Measurements from ENCODE around the gene UNK.
A peak's percentile ranks its signal among the peaks of the same experiment; 100 is the strongest.

UNK gene

DNA sequence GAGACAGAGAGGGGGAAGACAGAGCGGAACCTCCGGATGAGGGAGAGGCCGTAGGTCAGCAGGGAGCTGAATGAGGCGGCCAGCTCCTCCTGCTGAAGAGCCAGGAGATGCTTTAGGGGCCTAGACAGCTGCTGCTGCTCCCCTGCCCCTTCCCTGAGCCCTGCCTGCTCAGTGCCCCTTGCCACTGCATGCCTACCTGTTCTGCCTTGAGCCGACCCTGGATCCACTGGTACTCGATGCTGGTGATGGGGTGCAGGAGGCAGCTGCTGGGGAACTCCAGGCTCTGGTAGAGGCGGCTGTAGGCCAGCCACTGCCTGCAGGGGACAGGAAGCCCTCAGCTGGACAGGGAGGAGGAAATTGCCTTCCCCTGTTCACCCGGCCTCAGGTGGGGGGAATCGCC, 52.0 kb downstream of the UNK start:
- DNase-seq (ENCODE audit: low spot score): no peak

DNA sequence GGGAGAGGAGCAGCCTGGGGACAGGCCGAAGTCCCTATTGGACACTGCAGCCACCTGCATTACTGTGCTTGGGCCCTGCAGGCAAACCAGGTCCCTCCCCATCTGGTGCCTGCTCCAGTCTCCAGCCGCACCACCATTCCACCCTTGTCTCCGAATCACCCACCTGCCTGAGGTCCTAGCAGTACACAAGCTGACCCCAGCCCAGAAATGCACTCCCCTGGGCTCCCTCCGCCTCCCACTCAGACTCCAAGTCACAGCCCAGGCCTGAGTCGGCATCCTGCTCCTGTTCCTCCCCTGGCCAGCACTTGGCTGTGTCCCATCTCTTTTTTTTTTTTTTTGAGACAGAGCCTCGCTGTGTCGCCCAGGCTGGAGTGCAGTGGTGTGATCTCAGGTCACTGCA, 53.3 kb downstream of the UNK start:
- DNase-seq (ENCODE audit: low spot score): no peak

GRCh38 chr17:75838410-75838809, 53.8 kb downstream of the UNK start:
- no peak for DNase-seq (ENCODE audit: low spot score)

GRCh38 chr17:75839942-75840798, 55.6 kb downstream of the UNK start:
- DNase-seq (ENCODE audit: low spot score): no peak

DNA sequence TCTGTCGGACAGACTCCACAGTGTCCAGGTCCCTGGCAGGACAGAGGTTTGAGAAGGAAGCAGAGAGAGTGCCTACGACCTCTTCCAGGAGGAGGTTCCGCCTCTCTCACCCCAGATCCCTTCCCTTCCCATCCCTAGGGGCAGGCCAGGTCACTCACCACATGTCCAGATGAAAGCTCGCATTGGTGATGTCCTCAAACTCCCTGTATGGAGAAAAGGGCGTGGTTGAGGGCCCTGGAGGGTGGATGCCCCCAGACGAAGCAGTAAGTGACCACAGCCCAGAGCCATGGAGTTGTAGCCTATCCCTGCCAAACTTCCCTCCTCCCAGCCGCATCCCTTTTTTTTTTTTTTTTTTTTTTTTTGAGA, 56.2 kb downstream of the UNK start:
- DNase-seq (ENCODE audit: low spot score): no peak

DNA sequence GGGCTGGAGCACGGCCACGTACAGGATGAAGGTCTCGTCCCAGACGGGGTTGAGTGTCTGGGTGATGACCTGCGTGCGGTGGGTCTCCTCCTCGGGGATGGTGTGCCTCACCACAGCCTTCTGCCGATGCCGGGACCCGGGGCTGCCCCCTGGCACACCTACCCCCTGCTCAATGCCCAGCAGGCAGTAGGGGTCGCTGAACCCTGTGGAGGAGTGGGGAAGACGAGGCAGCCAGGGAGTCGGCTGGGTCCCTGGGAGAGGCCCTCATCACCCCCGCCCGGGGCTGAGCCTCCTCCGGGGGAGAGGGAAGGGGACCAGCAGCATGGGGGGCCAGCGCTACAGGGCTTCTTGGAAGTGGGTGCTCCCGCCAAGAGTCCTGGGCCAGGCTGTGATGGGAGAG, 57.8 kb downstream of the UNK start:
- DNase-seq (ENCODE audit: low spot score): no peak

DNA sequence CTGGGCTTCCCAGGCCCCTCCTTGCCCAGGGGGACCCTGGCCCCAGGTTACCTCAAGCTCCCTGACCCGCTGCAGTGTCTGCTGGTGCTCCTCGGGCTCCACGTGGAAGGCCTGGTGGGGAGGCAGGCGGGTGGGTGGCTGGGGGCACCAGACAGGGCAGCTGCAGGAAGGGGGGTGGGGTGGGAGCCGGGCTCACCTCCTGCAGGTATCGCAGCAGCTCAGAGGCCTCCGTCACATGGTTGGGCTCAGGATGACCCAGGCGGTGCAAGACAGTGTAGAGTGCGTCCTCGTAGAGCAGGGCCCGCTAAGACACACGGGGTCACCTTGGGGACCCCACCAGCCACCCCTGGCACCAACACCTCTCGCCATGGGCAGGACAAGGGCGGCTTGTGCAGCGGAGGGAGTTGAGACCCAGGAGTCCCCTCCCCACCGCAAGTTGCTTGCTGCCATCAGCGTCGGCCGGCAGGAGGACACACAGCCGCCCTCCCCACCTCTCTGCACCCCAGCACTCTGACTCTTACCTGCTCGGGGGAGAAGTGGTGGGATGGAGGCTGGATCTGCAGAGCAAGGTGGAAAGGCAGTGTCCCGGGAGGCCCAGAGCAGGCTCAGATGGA, 58.5 kb downstream of the UNK start:
- peak; percentile 25 for DNase-seq (ENCODE audit: low spot score)

GRCh38 chr17:75843577-75844529, 59.2 kb downstream of the UNK start, which contains the start of gene UNC13D:
UNC13D (minus strand) TSS chr17:75844404; CDS start chr17:75844337, 67 bp downstream.
- DNase-seq (ENCODE audit: low spot score): peak; percentile 64

DNA sequence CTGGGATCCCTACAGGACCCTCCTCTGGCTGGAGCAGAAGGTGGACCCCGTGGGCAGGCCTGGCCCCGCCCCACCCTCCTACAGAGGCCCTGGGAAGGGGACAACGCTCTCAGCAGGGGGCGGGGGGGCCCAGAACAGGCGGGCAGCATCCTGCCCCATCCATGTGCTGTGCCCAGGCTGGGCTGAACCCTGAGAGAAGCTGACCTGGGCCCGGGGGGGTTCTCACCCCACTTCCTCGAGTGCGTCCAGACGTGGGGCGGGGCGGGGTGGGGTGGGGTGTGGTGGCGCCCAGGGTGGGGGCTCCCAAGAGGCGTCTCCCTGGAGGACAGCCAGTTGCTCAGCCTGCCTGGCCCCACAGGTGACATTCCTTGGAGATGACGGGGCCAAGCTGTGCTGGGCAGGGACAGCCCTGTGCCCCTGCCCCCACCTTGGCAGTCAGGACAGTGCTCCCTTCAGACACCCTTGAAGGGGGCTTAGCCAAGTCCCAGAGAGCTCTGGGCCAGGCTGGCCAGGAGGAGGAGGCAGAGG, 60.0 kb downstream of the UNK start:
- no peak for DNase-seq (ENCODE audit: low spot score)

- peak; percentile 74 for DNase-seq (ENCODE audit: low spot score)
These were observed 60.6 kb downstream of the UNK start for GRCh38 chr17:75845058-75845711.

DNA sequence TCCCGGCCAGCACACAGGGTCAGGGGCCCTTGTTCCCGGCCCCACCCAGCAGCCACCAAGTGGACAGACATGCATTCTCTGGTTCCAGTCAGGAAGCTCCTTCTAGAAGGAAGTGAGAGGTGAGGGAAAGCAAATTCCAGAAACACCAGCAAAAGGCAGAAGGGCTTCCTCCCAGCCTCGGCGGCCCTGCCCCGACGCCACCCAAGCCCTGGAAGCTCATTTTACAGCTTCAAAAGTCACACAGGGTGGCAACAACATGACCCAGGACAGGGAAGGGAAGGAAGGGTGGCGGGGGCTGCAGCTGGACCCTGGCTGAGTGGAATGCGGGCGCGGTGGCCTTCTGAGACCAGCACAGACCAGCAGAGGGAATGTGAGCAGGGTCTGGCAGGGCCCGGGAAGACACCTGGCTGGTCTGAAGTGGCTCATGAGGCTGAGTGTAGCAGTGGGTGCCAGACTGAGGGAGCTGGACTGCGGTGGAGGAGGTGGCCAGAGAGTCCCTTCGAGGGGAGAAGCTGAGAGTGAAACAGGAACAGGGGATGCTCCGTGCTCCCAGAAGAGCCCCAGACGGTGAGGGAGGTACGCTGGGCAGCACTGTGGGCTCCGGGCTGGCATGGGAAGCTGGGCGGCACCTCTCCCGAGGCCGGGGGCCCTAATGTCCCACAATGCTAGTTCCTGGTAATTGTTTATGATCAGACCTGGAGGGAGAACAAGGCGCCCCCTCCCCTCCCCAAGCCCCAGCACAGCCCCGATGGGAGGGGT, 61.5 kb downstream of the UNK start:
- DNase-seq (ENCODE audit: low spot score): no peak

GRCh38 chr17:75846692-75847613, 62.3 kb downstream of the UNK start:
- no peak for DNase-seq (ENCODE audit: low spot score)

- no peak for DNase-seq (ENCODE audit: low spot score)
These were observed 63.3 kb downstream of the UNK start for GRCh38 chr17:75847614-75848522.

- peak; percentile 82 for DNase-seq (ENCODE audit: low spot score)
These were observed 64.1 kb downstream of the UNK start for GRCh38 chr17:75848523-75849278.

GRCh38 chr17:75849279-75849646, 64.7 kb downstream of the UNK start:
- DNase-seq (ENCODE audit: low spot score): no peak

GRCh38 chr17:75849724-75850123, 65.1 kb downstream of the UNK start:
- no peak for DNase-seq (ENCODE audit: low spot score)

- DNase-seq (ENCODE audit: low spot score): no peak
These were observed 66.5 kb downstream of the UNK start for GRCh38 chr17:75850928-75851692.

Measured in activated CD4-positive, alpha-beta T cell treated with anti-CD3 and anti-CD28 coated beads, Interleukin-2, Interleukin-4, amounts not matched to agents 100 ng/mL and 50 ng/mL, durations not matched to agents 16 hours and 8 hours (primary cell).